Nephron progenitor cell (in vitro differentiated cells): ENCODE measurements around the gene PDS5B.
"Not testable (repeated sequence)": the region's sequence is repeated elsewhere in the genome, so short reads cannot be mapped to it uniquely, and the experiment has no call there.

Experiments
- DNase-seq: peaks from one replicate; pipeline ENCODE4 v3.0.0; 2021
- H3K27ac Mint-ChIP-seq: 2 replicates; pipeline ENCODE4 v1.8.0; 2021; ENCODE audit warnings: mild to moderate bottlenecking, moderate library complexity, mixed read lengths
- H3K27me3 Mint-ChIP-seq: 2 replicates; pipeline ENCODE4 v1.8.0; 2021; ENCODE audit warnings: mild to moderate bottlenecking, low read depth, mixed read lengths; ENCODE audit not compliant: poor library complexity
- H3K36me3 Mint-ChIP-seq: 2 replicates; pipeline ENCODE4 v1.8.0; 2021; ENCODE audit warnings: low read depth, mixed read lengths
- H3K4me1 Mint-ChIP-seq: 2 replicates; pipeline ENCODE4 v1.8.0; 2021; ENCODE audit warnings: mixed read lengths
- H3K4me3 Mint-ChIP-seq: 2 replicates; pipeline ENCODE4 v1.8.0; 2021; ENCODE audit warnings: mild to moderate bottlenecking, moderate library complexity, mixed read lengths
- H3K9me3 Mint-ChIP-seq: 2 replicates; pipeline ENCODE4 v1.8.0; 2021; ENCODE audit warnings: mild to moderate bottlenecking, moderate library complexity, mixed read lengths
- TF ChIP-seq, protein P1 (sequence below): fragments of 200-600 bp; sonication (generic); IDR thresholded peaks from 2 replicates; pipeline ENCODE4 v1.5.0; 2021; ENCODE audit warnings: antibody characterized with exemption

The PDS5B gene

DNA sequence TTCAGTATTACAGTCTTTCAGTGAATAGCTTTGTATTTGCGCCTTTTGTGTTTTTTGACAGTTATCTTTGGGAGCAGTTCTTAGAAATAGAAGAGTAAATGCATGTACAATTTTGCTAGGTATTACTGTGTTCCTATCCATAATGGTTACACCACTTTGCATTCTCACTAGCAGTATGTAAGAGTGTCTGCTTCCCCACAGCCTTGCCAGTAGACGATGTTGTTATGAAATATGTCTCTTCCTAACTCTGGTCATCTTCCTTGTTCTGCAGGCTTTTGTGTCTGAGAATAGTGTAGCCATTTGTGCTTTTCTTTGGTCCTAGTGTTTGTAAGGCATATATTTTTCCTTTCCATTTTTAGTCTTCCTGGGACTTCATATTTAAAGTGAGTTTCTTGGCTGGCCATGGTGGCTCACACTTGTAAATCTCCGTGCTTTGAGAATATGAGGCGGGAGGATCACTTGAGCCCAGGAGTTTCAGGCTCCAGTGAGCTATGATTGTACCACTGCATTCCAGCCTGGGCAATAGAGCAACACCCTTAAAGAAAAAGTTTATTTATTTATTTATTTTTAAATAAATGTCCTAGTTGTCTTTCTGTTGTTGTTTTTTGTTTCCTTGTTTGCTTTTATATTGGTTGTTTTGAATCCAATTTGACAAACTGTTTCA, 140.3 kb downstream of the PDS5B start:
- H3K36me3 Mint-ChIP-seq: peaks cover 98% of the 10 kb centered on the region
- H3K9me3 Mint-ChIP-seq: peaks cover 59% of the 10 kb centered on the region
- no peaks in the 10 kb centered on the region for H3K4me1 Mint-ChIP-seq

DNA sequence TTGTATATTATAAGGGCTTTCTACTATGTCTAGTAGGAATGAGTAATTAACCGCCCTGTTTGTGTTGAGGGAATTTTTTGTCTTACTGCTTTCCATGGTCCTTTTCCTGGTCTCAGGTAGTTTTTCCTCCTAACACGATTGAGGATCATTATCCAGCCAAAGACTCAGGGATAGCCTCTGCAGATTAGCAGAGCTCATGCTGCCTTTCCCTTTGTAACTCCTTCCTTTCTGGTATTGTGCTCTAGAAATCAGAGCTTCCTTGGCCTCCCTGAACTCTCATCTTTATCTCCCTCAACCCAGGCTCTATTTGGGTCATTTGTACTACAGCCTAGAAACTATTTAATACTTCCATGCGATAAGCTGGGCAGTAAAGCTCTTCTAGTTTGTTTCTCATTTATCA, 142.1 kb downstream of the PDS5B start:
- Mint-ChIP-seq H3K27me3 (no peaks in the 10 kb centered on the region), H3K4me1 (no peaks in the 10 kb centered on the region), H3K27ac (no peak overlapping the region), H3K36me3 (peaks cover 81% of the 10 kb centered on the region), H3K4me3 (no peak overlapping the region), H3K9me3 (peaks cover 42% of the 10 kb centered on the region)
- DNase-seq: no peak
- TF ChIP-seq, protein P1, sequence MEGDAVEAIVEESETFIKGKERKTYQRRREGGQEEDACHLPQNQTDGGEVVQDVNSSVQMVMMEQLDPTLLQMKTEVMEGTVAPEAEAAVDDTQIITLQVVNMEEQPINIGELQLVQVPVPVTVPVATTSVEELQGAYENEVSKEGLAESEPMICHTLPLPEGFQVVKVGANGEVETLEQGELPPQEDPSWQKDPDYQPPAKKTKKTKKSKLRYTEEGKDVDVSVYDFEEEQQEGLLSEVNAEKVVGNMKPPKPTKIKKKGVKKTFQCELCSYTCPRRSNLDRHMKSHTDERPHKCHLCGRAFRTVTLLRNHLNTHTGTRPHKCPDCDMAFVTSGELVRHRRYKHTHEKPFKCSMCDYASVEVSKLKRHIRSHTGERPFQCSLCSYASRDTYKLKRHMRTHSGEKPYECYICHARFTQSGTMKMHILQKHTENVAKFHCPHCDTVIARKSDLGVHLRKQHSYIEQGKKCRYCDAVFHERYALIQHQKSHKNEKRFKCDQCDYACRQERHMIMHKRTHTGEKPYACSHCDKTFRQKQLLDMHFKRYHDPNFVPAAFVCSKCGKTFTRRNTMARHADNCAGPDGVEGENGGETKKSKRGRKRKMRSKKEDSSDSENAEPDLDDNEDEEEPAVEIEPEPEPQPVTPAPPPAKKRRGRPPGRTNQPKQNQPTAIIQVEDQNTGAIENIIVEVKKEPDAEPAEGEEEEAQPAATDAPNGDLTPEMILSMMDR: no peak

More for the DNA sequence above, 140.3 kb downstream of the PDS5B start:
- Mint-ChIP-seq H3K4me3 (no peak overlapping the region), H3K27ac (no peak overlapping the region), H3K27me3 (no peaks in the 10 kb centered on the region)
- no peak for DNase-seq
- TF ChIP-seq, protein P1: no peak

DNA sequence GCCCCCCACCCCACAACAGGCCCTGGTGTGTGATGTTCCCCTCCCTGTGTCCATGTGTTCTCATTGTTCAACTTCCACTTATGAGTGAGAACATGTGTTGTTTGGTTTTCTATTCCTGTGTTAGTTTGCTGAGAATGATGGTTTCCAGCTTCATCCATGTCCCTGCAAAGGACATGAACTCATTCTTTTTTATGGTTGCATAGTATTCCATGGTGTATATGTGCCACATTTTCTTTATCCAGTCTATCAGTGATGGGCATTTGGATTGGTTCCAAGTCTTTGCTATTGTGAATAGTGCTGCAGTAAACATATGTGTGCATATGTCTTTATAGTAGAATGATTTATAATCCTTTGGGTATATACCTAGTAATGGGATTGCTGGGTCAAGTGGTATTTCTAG, 142.8 kb downstream of the PDS5B start:
- H3K4me1 Mint-ChIP-seq, DNase-seq, H3K27ac Mint-ChIP-seq, H3K4me3 Mint-ChIP-seq, H3K27me3 Mint-ChIP-seq: not testable (repeated sequence)
- peaks cover 39% of the 10 kb centered on the region for H3K9me3 Mint-ChIP-seq
- H3K36me3 Mint-ChIP-seq: peaks cover 79% of the 10 kb centered on the region

DNA sequence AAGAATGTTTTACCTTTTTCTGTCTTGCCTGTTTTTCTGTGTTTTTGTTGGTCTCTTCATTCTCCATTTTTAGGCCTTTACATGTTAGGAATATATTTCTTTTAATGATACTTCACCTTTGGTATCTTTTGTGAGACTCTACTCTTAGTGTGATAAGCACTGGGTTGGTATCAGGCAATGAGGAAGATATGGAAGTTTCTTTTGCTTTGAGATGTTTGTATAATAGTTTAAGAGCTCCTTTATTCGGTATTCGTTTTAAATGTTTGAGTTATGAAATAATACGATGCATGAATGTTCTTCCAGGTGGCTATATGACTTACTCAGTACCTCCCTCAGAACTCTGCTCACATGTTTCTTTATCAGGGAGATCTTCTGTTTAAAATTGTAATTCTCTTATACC, 144.8 kb downstream of the PDS5B start:
- no peaks in the 10 kb centered on the region for H3K27me3 Mint-ChIP-seq
- H3K4me3 Mint-ChIP-seq: no peak overlapping the region
- peak overlapping the region; percentile 3 for H3K27ac Mint-ChIP-seq
- no peaks in the 10 kb centered on the region for H3K4me1 Mint-ChIP-seq
- peaks cover 69% of the 10 kb centered on the region for H3K36me3 Mint-ChIP-seq
- peaks cover 35% of the 10 kb centered on the region for H3K9me3 Mint-ChIP-seq
- TF ChIP-seq, protein P1: no peak
- DNase-seq: no peak

DNA sequence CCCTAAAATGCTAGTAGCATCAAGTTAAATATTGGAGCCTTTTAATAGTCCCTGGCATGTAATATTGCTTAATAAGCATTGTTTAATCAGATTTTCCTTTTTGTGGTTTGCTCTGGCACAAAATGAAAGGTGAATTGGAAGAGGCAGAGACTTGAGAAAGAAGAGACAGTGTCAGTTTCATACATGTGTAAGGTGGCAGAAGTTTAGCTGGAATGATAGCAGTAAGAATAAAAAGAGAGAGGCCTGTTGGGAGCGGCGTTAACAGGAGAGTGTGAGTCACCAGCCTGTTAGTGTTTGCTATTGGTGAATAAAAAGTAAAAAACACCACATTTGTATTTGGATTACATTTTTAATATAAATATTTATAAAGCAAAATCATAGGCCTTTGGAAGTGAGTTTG, 145.3 kb downstream of the PDS5B start:
- TF ChIP-seq, protein P1: no peak
- no peak overlapping the region for H3K27ac Mint-ChIP-seq
- no peaks in the 10 kb centered on the region for H3K27me3 Mint-ChIP-seq
- no peaks in the 10 kb centered on the region for H3K4me1 Mint-ChIP-seq
- peaks cover 64% of the 10 kb centered on the region for H3K36me3 Mint-ChIP-seq
- peaks cover 35% of the 10 kb centered on the region for H3K9me3 Mint-ChIP-seq
- no peak overlapping the region for H3K4me3 Mint-ChIP-seq
- no peak for DNase-seq

DNA sequence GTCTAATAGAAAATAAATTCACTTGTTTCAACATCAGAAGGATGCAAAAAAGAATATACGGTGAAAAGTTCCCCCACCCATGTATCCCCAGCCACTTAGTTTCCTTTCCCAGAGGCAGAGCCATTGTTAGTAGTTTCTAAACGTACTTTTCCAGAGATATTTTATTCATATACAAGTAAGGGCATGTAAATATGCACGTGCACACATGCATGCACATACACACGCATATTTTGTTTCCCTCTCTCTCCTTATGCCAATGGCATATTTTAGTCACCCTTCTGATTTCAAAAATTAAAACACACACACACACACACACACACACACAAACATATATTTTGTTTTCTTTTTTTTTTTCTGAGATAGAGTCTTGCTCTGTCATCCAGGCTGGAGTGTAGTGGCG, 147.4 kb downstream of the PDS5B start:
- TF ChIP-seq, protein P1: no peak
- peak overlapping the region; percentile 26 for H3K27ac Mint-ChIP-seq
- peaks cover 24% of the 10 kb centered on the region for H3K9me3 Mint-ChIP-seq
- H3K36me3 Mint-ChIP-seq: peaks cover 48% of the 10 kb centered on the region
- no peaks in the 10 kb centered on the region for H3K4me1 Mint-ChIP-seq
- H3K4me3 Mint-ChIP-seq: no peak overlapping the region
- no peak for DNase-seq
- H3K27me3 Mint-ChIP-seq: no peaks in the 10 kb centered on the region
